Islet of Langerhans (tissue), 1 donor: ENCODE measurements around the gene GATAD2A.
"Not testable (repeated sequence)": the region's sequence is repeated elsewhere in the genome, so short reads cannot be mapped to it uniquely, and the experiment has no call there.

ENCODE experiments used
- FAIRE-seq: peaks from one replicate; lab custom pipeline; 2011; peaks lifted over from hg19 to GRCh38; lab: Jason Lieb, UNC

The GATAD2A gene, protein sequence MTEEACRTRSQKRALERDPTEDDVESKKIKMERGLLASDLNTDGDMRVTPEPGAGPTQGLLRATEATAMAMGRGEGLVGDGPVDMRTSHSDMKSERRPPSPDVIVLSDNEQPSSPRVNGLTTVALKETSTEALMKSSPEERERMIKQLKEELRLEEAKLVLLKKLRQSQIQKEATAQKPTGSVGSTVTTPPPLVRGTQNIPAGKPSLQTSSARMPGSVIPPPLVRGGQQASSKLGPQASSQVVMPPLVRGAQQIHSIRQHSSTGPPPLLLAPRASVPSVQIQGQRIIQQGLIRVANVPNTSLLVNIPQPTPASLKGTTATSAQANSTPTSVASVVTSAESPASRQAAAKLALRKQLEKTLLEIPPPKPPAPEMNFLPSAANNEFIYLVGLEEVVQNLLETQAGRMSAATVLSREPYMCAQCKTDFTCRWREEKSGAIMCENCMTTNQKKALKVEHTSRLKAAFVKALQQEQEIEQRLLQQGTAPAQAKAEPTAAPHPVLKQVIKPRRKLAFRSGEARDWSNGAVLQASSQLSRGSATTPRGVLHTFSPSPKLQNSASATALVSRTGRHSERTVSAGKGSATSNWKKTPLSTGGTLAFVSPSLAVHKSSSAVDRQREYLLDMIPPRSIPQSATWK

DNA sequence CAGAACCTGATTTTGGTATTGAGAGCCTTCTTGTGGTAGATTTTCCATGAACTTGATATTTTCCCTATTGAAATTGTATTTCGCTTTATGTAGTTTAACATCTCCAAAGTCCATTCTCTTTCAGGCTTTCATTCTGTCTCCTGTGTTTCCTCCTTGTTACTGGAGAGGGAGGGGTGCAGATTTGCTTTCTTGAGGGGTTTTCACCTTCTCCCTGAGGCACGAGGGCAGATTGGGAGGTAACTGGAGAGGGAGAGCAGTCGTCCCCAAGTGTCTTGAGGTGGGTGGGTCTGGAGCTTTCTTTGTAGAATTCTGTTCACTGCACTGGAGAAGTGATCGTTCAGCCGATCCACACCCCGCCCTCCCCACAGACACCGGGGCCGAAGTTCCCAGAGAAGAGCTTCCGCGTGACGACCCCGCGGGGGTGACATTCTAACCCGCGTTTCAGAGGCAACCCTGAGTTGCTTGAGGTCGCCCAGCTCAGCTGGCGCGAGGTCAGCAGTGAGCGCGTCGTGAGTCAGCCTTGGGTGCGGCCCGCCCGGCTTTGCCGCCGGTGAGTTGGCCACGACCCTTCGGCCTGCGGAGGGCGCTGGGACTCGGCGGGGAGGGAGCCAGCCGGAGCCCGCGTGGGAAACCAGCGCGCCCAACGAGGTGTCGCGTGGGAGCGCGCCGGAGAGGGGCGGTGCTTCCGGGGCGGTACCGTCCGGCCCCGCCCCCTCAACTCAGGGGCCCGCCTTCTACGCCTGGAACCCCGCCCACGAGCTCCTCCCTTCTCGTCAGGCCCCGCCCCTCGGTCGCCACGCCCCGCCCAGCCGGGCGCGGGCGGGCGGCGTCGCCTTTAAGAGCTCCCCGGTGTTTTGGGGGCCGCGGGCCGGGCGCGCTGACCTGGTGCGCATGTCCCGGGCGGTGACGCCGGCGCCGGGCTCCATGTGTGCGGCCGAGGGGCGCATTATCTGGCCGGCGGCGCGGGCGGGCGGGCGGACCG lies at the start of gene GATAD2A:
Gene GATAD2A (plus strand): TSS at position 797 of the 982 bp plus-strand sequence. CDS start 59,671 bp downstream, outside the sequence.
- no peak for FAIRE-seq

DNA sequence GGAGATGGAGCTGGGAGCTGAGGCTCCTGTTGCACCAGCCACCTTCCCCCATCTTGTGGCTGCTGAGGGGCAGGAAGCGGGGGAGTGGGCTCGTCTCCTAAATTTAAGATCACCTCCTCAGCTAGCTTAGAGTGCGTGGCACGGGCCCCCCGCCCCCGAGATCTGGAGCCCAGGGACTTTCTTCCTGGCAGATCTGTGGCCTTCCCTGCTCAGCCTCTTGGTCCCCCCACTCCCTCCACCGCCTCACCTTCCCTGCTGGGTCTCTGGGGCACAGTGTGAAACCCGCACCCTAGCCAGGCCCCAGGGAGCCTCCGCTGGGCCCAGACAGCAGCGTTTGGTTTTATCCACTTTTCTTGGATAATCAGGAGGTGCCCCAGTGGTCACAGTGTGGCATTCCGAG lies 49.0 kb upstream of the GATAD2A start:
- no peak for FAIRE-seq

DNA sequence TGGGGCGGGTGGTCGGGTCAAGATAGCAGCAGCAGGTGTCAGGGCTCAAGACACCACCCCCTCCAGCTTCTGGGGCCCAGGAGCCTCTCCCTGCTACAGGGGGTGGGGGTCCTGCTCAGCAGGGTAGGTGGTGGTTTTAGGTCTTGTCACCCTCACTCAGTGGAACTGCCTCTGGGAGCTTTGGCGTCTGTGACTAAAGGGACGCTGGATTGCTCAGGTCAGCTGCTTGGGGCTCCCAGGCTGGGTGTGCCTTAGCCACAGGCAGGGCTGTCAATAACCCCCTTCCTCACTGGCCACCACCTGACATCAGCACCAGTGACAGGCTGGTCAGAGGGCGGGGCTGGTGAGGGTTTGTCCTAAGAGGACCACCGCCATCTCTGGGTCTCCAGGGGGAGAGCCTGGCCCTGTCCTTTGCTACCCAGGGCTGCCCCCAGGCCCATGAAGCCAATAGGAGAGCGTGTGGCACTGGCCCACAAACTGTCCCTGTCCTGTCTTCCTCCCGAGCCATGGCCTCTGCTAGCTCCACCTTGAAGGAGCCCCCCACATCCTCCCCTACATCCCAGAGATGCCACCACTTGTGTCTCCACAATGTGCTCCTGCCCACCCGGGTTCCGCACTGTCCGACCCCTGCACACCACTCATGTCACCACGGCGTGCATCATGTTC lies 48.4 kb upstream of the GATAD2A start:
- FAIRE-seq, result no peak

- no peak for FAIRE-seq
Observed at GRCh38 chr19:19361075-19361594, 44.3 kb upstream of the GATAD2A start.

DNA sequence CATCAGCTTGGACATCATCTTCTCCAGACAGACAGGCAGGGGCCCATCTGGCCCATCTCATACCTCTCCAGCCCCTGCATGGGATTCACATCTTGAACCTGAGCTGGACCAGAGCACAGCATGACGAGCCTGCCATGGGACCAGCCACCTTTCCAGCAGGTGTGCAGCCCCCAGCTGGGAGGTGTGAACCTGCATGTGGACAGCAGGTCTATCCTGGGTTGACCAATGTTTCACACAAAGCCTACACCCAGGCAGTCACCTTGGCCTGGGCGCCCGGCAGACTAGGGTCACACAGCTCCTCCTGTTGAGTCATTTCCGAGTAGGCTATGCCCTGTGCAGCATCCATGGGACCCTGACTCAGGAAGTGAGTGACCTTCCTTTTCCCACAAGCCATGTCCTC lies 43.4 kb upstream of the GATAD2A start:
- FAIRE-seq, result no peak

DNA sequence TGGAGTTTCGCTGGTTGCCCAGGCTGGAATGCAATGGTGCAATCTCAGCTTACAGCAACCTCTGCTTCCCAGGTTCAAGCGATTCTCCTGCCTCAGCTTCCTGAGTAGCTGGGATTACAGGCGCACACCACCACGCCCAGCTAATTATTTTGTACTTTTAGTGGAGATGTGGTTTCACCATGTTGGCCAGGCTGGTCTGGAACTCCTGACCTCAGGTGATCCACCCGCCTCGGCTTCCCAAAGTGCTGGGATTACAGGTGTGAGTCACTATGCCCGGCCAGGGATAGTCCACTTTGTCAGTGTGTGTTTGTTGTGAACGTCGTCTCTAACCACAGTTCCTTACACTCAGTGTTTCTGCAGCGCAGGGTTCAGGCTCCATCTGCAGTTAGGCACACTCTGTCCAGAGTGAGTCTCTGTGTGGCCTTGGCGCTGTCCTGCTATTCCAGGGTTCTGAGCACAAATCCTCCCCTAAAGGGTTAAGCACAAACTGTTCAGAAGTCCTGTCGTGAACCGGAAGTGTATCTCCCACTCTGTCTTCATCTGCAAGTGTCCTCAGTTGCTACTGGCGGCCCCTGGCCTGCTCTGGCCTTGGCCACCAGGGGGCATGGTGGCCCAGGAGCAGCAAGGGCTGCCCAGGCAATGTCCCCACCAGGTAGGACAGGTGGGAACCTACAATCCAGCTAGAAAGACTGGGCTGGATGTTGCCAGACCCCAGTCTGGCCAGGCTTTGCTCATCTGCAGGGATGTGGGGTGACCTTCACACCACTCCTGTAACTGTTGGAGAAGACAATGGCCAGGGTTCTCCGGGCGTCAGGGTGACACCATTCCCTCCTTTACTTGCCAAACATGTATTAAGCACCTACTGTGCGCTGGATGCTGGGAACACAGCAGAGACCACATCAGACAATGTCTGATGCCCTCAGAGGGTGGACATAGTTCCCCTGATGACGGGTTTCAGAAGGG lies 38.8 kb upstream of the GATAD2A start:
- no peak for FAIRE-seq

- no peak for FAIRE-seq
Observed at GRCh38 chr19:19368087-19368486, 37.4 kb upstream of the GATAD2A start.

DNA sequence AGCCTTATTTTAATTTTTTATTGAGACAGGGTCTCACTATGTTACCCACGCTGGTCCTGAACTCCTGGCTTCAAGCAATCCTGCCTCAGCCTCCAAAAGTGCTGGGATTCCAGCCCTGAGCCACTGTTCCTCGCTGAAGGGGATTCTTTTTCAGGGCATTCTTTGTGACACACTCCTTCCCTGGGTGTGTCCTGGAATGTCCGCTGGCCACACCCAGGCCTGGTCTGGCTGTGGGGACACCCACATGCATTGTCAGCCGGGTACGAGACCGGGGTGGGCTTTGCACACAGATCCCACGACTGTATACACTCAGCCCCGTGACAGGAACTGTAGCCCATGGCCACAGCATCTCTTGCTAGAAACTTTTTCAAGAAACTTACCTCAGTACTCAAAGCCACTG lies 34.4 kb upstream of the GATAD2A start:
- no peak for FAIRE-seq

DNA sequence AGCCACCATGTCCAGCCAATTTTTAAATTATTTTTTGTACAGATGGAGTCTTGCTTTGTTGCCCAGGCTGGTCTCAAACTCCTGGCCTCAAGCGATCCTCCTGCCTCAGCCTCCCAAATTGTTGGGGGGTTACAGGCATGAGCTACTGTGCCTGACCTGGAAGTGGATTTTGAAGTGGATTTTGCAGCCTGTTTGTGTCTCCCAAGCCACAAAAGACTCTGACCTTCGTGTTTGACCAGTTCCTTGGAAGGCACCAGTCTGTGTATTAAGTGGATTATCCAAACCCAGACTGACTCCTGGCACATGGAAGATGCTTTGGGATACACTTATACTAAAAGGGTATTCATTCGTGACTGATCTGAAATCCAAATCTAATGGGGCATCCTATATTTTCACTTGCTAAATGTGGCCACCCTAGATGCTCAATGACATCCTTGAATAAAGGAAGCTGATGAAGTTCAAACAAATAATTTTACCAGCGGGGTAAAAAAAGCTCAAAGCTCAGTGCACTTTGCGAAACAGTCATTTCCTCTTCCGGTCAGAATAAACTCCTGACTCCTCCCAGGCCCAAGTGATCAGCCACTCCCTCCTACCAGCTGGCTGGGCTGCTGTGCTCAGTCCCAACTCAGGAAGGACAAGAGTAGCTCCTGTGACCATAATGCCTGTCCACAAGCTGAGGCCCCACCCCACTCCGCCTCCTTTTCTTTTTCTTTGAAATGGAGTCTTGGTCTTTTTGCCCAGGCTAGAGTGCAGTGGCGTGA lies 32.6 kb upstream of the GATAD2A start:
- FAIRE-seq, result no peak

- FAIRE-seq, result no peak
Observed at GRCh38 chr19:19379527-19379926, 25.9 kb upstream of the GATAD2A start.

DNA sequence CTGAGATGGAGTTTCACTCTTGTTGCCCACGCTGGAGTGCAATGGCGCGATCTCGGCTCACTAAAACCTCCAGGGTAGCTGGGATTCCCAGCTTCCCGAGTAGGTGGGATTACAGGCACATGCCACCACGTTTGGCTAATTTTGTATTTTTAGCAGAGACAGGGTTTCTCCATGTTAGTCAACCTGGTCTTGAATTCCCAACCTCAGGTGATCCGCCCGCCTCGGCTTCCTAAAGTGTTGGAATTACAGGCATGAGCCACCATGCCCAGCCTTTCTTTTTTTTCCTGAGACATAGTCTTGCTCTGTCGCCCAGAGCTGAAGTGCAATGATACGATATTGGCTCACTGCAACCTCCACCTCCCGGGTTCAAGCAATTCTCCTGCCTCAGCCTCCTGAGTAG lies 25.2 kb upstream of the GATAD2A start:
- FAIRE-seq, result not testable (repeated sequence)

DNA sequence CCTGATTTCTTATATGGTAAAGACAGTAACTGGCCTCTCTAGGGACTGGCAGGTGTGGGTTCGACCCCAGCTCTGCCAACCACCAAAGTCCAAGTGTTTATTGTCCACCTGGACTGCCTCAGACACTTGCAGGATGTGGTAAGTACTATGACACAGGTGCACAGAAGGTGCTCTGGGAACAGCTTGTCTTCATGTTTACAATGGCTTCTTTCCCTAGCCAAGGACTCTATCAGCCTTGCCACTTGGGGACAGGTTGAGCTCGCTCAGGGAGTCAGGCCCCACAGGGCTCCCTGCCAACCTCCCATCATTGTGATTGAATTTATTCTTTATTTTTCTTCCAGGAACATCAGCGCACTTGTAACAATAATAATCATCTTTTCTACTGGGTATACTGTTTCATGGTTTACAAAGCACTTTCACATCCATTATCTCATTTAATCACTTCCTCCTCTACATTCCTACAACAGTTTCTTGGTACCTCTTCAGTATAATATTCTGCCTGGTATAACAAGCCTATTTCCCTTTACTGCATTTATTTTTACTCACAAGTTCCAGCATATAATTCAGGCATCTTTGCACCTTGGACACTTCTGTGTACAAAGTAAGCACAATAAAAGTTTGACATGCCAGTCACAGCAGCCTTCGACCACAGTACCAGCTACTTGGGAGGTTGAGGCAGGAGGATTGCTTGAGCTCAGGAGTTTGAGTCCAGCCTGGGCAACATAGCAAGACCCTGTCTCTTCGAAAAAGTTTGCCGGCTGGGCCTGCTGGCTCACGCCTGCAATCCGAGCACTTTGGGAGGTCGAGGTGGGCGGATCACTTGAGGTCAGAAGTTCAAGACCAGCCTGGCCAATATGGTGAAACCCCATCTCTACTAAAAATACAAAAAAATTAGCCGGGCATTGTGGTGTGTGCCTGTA lies 24.2 kb upstream of the GATAD2A start:
- no peak for FAIRE-seq

- FAIRE-seq, result no peak
Observed at GRCh38 chr19:19382118-19382517, 23.4 kb upstream of the GATAD2A start.

- no peak for FAIRE-seq
Observed at GRCh38 chr19:19384486-19384885, 21.0 kb upstream of the GATAD2A start.

DNA sequence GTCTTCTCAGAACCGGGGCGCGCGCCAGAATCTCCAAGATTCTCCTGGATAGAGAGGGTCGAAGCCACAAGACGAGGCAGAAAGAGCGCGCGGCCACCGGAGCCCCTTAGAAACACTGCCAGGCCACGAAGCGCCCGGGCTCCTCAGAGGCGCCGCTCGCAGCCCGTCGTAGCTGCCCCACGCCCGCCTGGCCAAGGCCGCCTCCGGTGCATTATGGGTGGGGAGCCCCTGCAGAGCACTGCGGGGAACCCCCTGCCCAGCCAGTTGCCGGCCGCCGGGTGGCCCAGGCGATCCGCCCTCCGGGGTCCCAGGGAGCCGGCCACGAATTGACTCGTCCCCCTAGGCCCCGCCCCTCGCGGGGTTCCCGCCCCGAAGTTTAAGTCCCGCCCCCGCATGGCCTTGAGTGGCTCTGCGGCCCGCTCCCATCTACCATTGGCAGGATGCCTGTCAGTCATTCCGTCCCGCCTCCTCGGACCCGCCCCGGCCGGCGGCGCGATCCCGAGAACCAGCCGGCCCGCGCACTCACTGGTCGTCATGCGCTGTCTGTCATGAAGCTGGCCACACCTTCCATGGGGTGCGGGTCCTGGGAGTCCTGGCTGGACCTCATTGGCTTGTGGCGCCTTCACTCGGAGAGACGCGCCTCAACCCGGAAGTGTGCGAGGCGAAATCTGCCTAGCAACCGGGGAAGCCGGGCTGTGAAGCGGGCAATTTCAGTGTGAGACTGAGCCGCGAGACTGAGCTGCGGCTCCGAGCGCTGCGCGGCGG lies 20.2 kb upstream of the GATAD2A start:
- FAIRE-seq, result no peak

DNA sequence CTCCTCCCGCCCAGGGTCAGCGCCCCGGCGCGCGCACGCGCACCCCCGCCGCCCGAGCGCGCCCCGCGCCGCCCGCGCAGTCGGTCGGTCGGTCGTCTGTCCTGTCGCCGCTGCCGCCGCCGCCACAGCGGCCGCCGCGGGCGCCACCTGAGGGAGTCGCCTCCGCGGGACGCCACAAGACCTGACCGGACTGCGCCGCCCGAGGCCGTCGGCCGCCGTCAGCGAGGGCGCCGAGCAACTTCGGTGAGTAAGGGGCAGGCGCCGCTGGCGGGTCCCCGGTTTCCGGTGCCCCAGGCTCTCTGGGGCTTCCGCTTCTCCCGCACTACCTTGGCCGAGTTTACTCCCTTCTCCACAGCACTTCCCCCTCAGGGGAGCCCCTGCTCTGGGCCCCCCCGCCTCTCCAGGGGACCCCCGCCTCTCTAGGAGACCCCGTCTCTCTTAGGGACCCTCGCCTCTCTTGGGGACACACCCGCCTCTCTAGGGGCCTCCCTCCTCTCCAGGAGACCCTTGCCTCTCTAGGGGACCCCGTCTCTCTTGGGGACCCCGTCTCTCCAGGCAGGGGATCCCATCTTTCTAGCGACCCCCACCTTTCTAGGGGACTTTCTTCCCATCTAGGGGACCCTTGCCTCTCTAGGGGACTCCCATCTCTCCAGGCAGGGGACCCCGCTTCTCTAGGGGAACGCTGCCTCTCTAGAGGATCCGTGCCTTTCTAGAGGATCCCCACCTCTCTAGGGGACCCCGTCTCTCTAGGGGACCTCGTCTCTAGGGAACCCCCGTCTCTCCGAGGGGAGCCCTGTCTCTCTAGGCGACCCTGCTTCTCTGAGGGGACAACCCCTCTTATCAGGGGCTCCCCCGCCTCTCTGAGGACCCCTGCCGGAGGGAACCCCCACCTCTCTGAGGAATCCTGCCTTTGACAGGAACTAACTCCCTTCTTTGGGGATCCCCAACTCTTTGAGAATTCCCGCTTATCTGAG lies 19.3 kb upstream of the GATAD2A start:
- FAIRE-seq, result no peak

- FAIRE-seq, result no peak
Observed at GRCh38 chr19:19387108-19387507, 18.4 kb upstream of the GATAD2A start.
